Measurements from ENCODE around the gene MED9. TPM values are rescaled to one million over a fixed set of nuclear protein-coding genes. Genes with fewer than 3 reads are reported as not detected.

MED9 gene
- total and polyA plus RNA-seq, 7 donors, result 9.7 to 17.9 (median 15.3) TPM

DNA sequence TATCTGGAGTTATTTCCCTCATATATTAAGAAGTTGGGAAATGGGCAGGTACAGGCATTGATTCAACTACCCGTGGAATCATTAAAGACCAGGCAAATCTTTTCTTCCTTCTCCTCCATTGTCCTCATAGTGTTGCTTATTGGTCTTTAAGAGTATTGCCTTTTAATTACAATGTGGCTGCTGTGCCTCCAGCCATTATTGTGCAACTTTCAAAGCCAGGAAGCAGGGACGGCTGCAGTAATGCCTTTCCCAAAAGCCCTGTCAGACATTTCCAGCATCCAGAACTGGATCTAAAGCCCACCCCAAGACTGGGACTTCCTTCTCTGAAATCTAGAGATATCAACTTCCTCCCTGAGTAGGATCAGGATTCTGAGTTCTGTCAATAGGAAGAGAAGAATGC, 42.3 kb upstream of the MED9 start:
- Histone ChIP-seq H3K4me1 (no peaks in the 10 kb centered on the region), H3K4me3 (no peak overlapping the region), H3K9me3 (no peaks in the 10 kb centered on the region), H3K36me3 (no peaks in the 10 kb centered on the region), H3K27me3 (no peaks in the 10 kb centered on the region), H3K27ac (no peak overlapping the region)
- intact Hi-C loops (cut with DNase I), result no loop called here
- no peak for DNase-seq
- TF ChIP-seq POLR2A (IDR thresholded peaks at IDR 0.05), result no peak
- no peak for TF ChIP-seq EP300 (IDR thresholded peaks at IDR 0.05)
- TF ChIP-seq, protein P1, sequence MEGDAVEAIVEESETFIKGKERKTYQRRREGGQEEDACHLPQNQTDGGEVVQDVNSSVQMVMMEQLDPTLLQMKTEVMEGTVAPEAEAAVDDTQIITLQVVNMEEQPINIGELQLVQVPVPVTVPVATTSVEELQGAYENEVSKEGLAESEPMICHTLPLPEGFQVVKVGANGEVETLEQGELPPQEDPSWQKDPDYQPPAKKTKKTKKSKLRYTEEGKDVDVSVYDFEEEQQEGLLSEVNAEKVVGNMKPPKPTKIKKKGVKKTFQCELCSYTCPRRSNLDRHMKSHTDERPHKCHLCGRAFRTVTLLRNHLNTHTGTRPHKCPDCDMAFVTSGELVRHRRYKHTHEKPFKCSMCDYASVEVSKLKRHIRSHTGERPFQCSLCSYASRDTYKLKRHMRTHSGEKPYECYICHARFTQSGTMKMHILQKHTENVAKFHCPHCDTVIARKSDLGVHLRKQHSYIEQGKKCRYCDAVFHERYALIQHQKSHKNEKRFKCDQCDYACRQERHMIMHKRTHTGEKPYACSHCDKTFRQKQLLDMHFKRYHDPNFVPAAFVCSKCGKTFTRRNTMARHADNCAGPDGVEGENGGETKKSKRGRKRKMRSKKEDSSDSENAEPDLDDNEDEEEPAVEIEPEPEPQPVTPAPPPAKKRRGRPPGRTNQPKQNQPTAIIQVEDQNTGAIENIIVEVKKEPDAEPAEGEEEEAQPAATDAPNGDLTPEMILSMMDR (IDR thresholded peaks at IDR 0.05), result no peak
- TF ChIP-seq POLR2AphosphoS5 (IDR thresholded peaks at IDR 0.05), result no peak
- WGBS, 2 donors, result 47 to 69% methylated on average over 2 of the region's 2 CpGs

DNA sequence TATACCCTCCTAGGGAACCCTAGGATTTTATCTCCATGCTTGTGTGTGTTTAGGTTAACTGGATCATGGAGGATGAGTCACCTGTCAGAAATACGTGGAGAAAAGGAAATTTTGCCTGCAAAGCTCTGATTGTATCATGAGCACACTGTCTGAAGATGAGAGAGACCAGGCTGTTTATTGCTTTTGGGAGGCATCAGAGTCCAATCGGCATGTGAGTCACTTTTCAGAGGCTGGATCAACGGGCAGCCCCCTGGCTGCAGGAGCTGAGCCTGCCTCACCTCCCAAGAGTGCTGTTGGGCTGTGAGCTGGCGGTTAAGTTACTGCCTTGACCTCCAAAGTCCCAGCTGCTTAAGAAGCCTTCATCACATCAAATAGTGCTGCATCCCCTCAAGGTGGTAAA, 41.5 kb upstream of the MED9 start:
- Histone ChIP-seq H3K4me3 (no peak overlapping the region), H3K4me1 (no peaks in the 10 kb centered on the region), H3K9me3 (no peaks in the 10 kb centered on the region), H3K27me3 (no peaks in the 10 kb centered on the region), H3K27ac (no peak overlapping the region), H3K36me3 (no peaks in the 10 kb centered on the region)
- 36 to 64% methylated on average over 4 of the region's 4 CpGs for WGBS, 2 donors
- intact Hi-C loops (cut with DNase I), result no loop called here
- no peak for DNase-seq
- TF ChIP-seq POLR2AphosphoS5 (IDR thresholded peaks at IDR 0.05) (no peak), POLR2A (IDR thresholded peaks at IDR 0.05) (no peak), EP300 (IDR thresholded peaks at IDR 0.05) (no peak)
- TF ChIP-seq, protein P1 (IDR thresholded peaks at IDR 0.05), result no peak

- intact Hi-C loops (cut with DNase I), result no loop called here
- no peak for TF ChIP-seq EP300 (IDR thresholded peaks at IDR 0.05)
- TF ChIP-seq POLR2A (IDR thresholded peaks at IDR 0.05), result no peak
- TF ChIP-seq POLR2AphosphoS5 (IDR thresholded peaks at IDR 0.05), result no peak
- TF ChIP-seq, protein P1 (IDR thresholded peaks at IDR 0.05), result no peak
- H3K27ac ChIP-seq, result no peak overlapping the region
- WGBS, 2 donors, result 92% methylated on average over 9 of the region's 9 CpGs
- H3K4me3 ChIP-seq, result no peak overlapping the region
- H3K9me3 ChIP-seq, result no peaks in the 10 kb centered on the region
- no peak for DNase-seq
- no peaks in the 10 kb centered on the region for H3K36me3 ChIP-seq
- H3K27me3 ChIP-seq, result no peaks in the 10 kb centered on the region
- no peaks in the 10 kb centered on the region for H3K4me1 ChIP-seq
Observed at GRCh38 chr17:17437461-17437860, 39.3 kb upstream of the MED9 start.

GRCh38 chr17:17437893-17438292, 38.9 kb upstream of the MED9 start:
- H3K27me3 ChIP-seq, result no peaks in the 10 kb centered on the region
- no peak for TF ChIP-seq POLR2A (IDR thresholded peaks at IDR 0.05)
- TF ChIP-seq, protein P1 (IDR thresholded peaks at IDR 0.05), result no peak
- TF ChIP-seq POLR2AphosphoS5 (IDR thresholded peaks at IDR 0.05), result no peak
- no peak for TF ChIP-seq EP300 (IDR thresholded peaks at IDR 0.05)
- WGBS, 2 donors, result 89 to 92% methylated on average over 3 of the region's 3 CpGs
- H3K4me1 ChIP-seq, result no peaks in the 10 kb centered on the region
- no peak overlapping the region for H3K4me3 ChIP-seq
- H3K9me3 ChIP-seq, result no peaks in the 10 kb centered on the region
- H3K27ac ChIP-seq, result no peak overlapping the region
- no peaks in the 10 kb centered on the region for H3K36me3 ChIP-seq
- DNase-seq, result no peak
- intact Hi-C loops (cut with DNase I), result no loop called here
